Gastroesophageal sphincter (tissue), 4 donors: ENCODE data around the gene MC5R. TPM values are rescaled to one million over a fixed set of nuclear protein-coding genes. Genes with fewer than 3 reads are reported as not detected.

ENCODE experiments used
- ATAC-seq: fragments of 150-250 bp; one replicate; pipeline ENCODE4 v1.9.1; 2016; ENCODE audit warnings: mild to moderate bottlenecking, moderate library complexity
- H3K27ac ChIP-seq, 4 donors: fragments of 200-600 bp; sonication (generic) in 3 of 4; 1 replicate in 3 of 4; 2 replicates in 1 of 4; pipeline ENCODE4 v1.5.1; 2016 to 2019
- H3K27me3 ChIP-seq: fragments of 200-600 bp; sonication (generic); one replicate; pipeline ENCODE4 v1.5.1; 2019
- H3K36me3 ChIP-seq, 2 donors: fragments of 200-600 bp; sonication (generic); one replicate each; pipeline ENCODE4 v1.5.1; 2019; ENCODE audit warnings: control low read depth in 1 of 2
- H3K4me1 ChIP-seq, 3 donors: fragments of 200-600 bp; sonication (generic); 1 replicate in 2 of 3; 2 replicates in 1 of 3; pipeline ENCODE4 v1.5.1; 2016 to 2019; ENCODE audit warnings: control low read depth in 2 of 3
- H3K4me3 ChIP-seq, 2 donors: fragments of 200-600 bp; sonication (generic); one replicate each; pipeline ENCODE4 v1.5.1; 2019; ENCODE audit warnings: mild to moderate bottlenecking in 1 of 2, moderate library complexity in 1 of 2
- H3K9me3 ChIP-seq, 3 donors: fragments of 200-600 bp; sonication (generic); one replicate each; pipeline ENCODE4 v1.5.1; 2017 to 2019; ENCODE audit warnings: control low read depth in 2 of 3
- EP300 ChIP-seq: sonication (generic); formaldehyde crosslinking; IDR thresholded peaks from one replicate; pipeline ENCODE4 v1.6.1; 2017; ENCODE audit warnings: antibody characterized with exemption, mild to moderate bottlenecking
- POLR2A ChIP-seq, 2 donors: fragments of 450-650 bp; IDR thresholded peaks; one replicate each; pipeline ENCODE4 v1.6.1; 2017; ENCODE audit warnings: antibody characterized with exemption in 2 of 2, mild to moderate bottlenecking in 2 of 2, moderate library complexity in 1 of 2
- POLR2AphosphoS5 ChIP-seq: sonication (generic); formaldehyde crosslinking; IDR thresholded peaks from one replicate; pipeline ENCODE4 v1.6.1; 2017; ENCODE audit warnings: antibody characterized with exemption
- WGBS, 2 donors: methylation state at CpG; one replicate each; pipeline ENCODE4 v1.1.5; 2018; ENCODE audit warnings: low coverage in 1 of 2; 5-methylcytosine and 5-hydroxymethylcytosine counted together
- total RNA-seq, 4 donors: library from RNA; depleted of rRNA; stranded (reverse); fragments of >200 nt; gene quantifications; one replicate each; pipeline ENCODE4 v1.1.0, GENCODE V29; 2016
- TF ChIP-seq, protein P1 (sequence below), 4 experiments: fragments of 200-600 bp in 2 of 4; fragments of 450-650 bp in 2 of 4; sonication (generic) in 1 of 4; IDR thresholded peaks; one replicate each; pipeline ENCODE4 v1.5.1; 2017 to 2019; ENCODE audit warnings: antibody characterized with exemption in 4 of 4, mild to moderate bottlenecking in 2 of 4, moderate library complexity in 2 of 4

Gene MC5R
- total RNA-seq, 4 donors from 2014 or later: not detected

DNA sequence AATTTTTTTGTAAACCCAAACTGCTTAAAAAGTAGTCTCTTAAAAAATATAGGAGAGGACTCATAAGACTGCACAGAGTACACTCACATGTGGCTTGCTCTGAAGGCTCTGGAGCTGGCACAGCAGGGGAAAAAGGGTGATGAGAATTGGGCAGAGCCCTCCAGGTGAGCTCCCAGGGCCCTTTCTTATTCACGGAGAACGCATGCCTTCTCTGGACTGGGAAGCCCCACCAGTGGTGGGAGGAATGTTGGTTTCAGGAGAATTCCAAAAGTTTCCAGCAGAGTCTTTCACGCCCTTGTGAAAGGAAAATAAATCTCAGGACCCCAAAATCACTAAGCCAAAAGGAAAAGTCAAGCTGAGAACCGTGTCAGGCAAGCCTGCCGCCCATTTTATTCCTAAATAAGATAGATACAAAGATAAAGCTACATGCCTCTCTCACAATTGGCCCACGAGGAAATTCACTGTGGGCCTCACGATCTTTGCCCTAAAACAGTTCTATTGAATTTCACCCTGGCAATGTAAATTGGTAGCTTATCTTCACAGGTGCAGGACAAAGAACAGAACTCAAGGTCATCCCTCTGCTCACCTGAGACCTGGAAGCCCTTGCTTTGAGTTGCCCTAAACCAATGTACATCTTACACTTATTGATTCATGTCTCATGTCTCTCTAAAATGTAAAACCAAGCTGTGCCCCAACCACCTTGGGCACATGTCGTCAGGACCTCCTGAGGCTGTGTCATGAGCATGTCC lies 15.5 kb upstream of the MC5R start:
- WGBS, 2 donors: 36 to 53% methylated on average over 6 to 8 of the region's 8 CpGs
- Histone ChIP-seq H3K4me3 (no peak overlapping the region), H3K27me3 (peaks cover 11% of the 10 kb centered on the region), H3K36me3 (no peaks in the 10 kb centered on the region), H3K4me1 (no peaks in the 10 kb centered on the region), H3K9me3 (no peaks in the 10 kb centered on the region), H3K27ac (no peak overlapping the region)
- ATAC-seq: no peak
- TF ChIP-seq POLR2A (IDR thresholded peaks at IDR 0.05) (no peak), POLR2AphosphoS5 (no peak), EP300 (no peak)
- TF ChIP-seq, protein P1, sequence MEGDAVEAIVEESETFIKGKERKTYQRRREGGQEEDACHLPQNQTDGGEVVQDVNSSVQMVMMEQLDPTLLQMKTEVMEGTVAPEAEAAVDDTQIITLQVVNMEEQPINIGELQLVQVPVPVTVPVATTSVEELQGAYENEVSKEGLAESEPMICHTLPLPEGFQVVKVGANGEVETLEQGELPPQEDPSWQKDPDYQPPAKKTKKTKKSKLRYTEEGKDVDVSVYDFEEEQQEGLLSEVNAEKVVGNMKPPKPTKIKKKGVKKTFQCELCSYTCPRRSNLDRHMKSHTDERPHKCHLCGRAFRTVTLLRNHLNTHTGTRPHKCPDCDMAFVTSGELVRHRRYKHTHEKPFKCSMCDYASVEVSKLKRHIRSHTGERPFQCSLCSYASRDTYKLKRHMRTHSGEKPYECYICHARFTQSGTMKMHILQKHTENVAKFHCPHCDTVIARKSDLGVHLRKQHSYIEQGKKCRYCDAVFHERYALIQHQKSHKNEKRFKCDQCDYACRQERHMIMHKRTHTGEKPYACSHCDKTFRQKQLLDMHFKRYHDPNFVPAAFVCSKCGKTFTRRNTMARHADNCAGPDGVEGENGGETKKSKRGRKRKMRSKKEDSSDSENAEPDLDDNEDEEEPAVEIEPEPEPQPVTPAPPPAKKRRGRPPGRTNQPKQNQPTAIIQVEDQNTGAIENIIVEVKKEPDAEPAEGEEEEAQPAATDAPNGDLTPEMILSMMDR (IDR thresholded peaks at IDR 0.05): no peak

DNA sequence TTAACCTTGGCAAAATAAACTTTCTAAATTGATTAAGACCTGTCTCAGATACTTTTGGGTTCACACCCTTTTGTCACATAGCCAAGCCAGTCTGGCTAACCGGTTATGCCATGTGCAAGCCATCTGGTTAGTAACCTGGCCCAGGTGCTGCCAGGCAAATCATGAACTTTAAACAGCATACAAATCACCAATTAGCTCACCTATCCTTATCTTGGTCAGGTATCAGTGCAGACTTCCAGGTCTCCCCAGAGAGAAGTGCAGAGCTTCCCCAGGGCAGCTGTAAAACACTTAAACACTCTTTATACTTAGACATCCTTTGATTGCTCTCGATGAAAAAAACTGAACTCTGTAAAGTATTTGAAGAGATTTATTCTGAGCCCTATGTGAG lies 14.9 kb upstream of the MC5R start:
- Histone ChIP-seq H3K36me3 (no peaks in the 10 kb centered on the region), H3K4me3 (no peak overlapping the region), H3K27ac (no peak overlapping the region), H3K4me1 (no peaks in the 10 kb centered on the region), H3K27me3 (peaks cover 9% of the 10 kb centered on the region), H3K9me3 (no peaks in the 10 kb centered on the region)
- WGBS, 2 donors: 43 to 63% methylated on average over 1 to 2 of the region's 2 CpGs
- no peak for ATAC-seq
- TF ChIP-seq, protein P1 (IDR thresholded peaks at IDR 0.05): no peak
- TF ChIP-seq POLR2A (IDR thresholded peaks at IDR 0.05): no peak
- no peak for TF ChIP-seq POLR2AphosphoS5
- TF ChIP-seq EP300: no peak

DNA sequence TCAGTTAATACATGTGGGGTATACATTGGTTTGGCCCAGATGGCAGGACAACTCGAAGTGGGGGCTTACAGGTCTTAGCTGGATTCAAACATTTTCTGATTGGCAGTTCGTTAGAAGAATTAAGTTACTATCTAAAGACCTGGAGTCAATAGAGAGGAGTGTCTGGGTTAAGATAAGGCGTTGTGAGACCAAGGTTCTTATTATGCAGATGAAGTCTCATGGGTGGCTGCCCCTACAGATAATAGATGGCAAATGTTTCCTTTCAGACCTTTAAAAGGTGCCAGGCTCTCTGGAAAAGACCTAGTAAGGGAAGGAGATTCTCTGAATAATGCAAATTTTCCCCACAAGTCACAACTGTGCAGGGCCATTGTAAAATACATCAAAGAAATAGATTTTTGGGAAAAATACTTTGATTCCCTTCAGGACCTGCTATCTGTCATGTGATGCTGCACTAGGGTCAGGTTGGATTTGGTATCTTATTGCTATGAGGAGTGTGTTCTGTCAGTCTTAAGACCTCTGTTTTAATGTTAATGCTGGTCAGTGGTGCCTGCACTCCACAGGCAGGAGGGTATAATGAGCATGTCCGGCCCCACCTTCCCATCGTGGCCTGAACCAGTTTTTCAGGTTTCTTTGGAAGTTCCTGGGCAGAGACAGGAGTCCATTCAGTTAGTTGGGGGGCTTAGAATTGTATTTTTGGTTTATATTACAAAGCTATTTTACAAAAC lies 14.3 kb upstream of the MC5R start:
- no peak for TF ChIP-seq POLR2A (IDR thresholded peaks at IDR 0.05)
- TF ChIP-seq, protein P1 (IDR thresholded peaks at IDR 0.05): no peak
- no peak for TF ChIP-seq EP300
- no peak for TF ChIP-seq POLR2AphosphoS5
- Histone ChIP-seq H3K9me3 (no peaks in the 10 kb centered on the region), H3K27me3 (peaks cover 9% of the 10 kb centered on the region), H3K27ac (no peak overlapping the region), H3K4me3 (no peak overlapping the region), H3K36me3 (no peaks in the 10 kb centered on the region), H3K4me1 (no peaks in the 10 kb centered on the region)
- 32 to 33% methylated on average over 5 of the region's 5 CpGs for WGBS, 2 donors
- no peak for ATAC-seq

DNA sequence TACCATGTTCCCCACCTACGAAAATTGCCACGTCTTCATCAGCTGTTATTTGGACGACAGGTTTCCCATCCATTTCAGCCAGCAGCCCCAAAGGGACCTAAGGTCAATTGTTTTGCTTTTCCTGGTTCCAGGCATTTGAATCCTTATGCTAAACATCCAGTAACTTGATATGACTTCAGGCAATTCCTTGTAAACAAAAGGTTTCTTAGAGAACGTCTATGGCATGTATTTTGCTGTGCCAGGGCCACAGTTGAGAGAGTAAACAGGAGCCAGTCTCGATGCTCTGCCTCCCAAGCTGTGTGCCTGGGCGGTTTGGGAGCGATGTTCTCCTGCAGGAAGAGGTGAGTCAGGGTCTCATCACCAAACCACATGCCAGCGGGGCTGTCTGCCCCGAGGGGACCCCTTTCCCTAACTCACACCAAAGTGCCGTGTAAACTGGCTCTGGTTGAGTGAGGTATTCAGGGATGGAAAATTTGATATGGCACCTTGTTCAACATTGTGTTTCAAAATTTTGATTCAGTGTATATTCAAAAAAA lies 12.9 kb upstream of the MC5R start:
- no peaks in the 10 kb centered on the region for H3K4me1 ChIP-seq
- H3K27me3 ChIP-seq: peaks cover 9% of the 10 kb centered on the region
- ATAC-seq: no peak
- 47 to 71% methylated on average over 8 to 9 of the region's 10 CpGs for WGBS, 2 donors
- no peaks in the 10 kb centered on the region for H3K9me3 ChIP-seq
- no peaks in the 10 kb centered on the region for H3K36me3 ChIP-seq
- no peak for TF ChIP-seq EP300
- no peak for TF ChIP-seq POLR2A (IDR thresholded peaks at IDR 0.05)
- TF ChIP-seq, protein P1 (IDR thresholded peaks at IDR 0.05): no peak
- TF ChIP-seq POLR2AphosphoS5: no peak
- H3K27ac ChIP-seq: no peak overlapping the region
- H3K4me3 ChIP-seq: no peak overlapping the region
